Measurements from ENCODE around the gene OR51Q1. TPM values are rescaled to one million over a fixed set of nuclear protein-coding genes. Genes with fewer than 3 reads are reported as not detected.

The OR51Q1 gene
- polyA plus RNA-seq, 1 experiment: not detected

GRCh38 chr11:5441414-5441813 lies 19.5 kb downstream of the OR51Q1 start, which contains the start of gene OR51I1:
TSS of gene OR51I1 (minus strand) at chr11:5441514. CDS start at chr11:5441514, 0 bp downstream.
- no peak for DNase-seq (ENCODE audit: low read depth)
- Histone ChIP-seq H3K36me3 (ENCODE audit: control insufficient read depth, insufficient read depth, low read length) (no peaks in the 10 kb centered on the region), H3K4me3 (ENCODE audit: low read depth, low read length) (no peak within 1 kb of the TSS), H3K27me3 (ENCODE audit: control insufficient read depth, insufficient read depth, low read length) (no peaks in the 10 kb centered on the region)
- CTCF ChIA-PET: no interaction called here
- no peak for TF ChIP-seq CTCF (IDR thresholded peaks at IDR 0.05; ENCODE audit: insufficient read depth, low read depth, low read length)
- POLR2A ChIA-PET: no interaction called here

- no peak for TF ChIP-seq CTCF (IDR thresholded peaks at IDR 0.05; ENCODE audit: insufficient read depth, low read depth, low read length)
- no peaks in the 10 kb centered on the region for H3K36me3 ChIP-seq (ENCODE audit: control insufficient read depth, insufficient read depth, low read length)
- H3K27me3 ChIP-seq (ENCODE audit: control insufficient read depth, insufficient read depth, low read length): no peaks in the 10 kb centered on the region
- no peak overlapping the region for H3K4me3 ChIP-seq (ENCODE audit: low read depth, low read length)
- ChIA-PET POLR2A (interaction anchor here (0.6 kb wide), 1 partner anchor 9 kb away, joined by 4 read pairs; no protein-coding TSS in a partner anchor), CTCF (no interaction called here)
- no peak for DNase-seq (ENCODE audit: low read depth)
These were observed 22.0 kb downstream of the OR51Q1 start for GRCh38 chr11:5443835-5444393.

GRCh38 chr11:5449023-5449422 lies 27.1 kb downstream of the OR51Q1 start, which contains the start of gene OR51I2:
TSS of gene OR51I2 (plus strand) at chr11:5449323. CDS start at chr11:5453489, 4,166 bp downstream.
- POLR2A ChIA-PET: no interaction called here
- CTCF ChIA-PET: interaction anchor here (1.0 to 1.2 kb wide), 2 partner anchors 19 to 28 kb away, joined by 3 to 4 read pairs; no protein-coding TSS in a partner anchor
- Histone ChIP-seq H3K27me3 (ENCODE audit: control insufficient read depth, insufficient read depth, low read length) (no peaks in the 10 kb centered on the region), H3K4me3 (ENCODE audit: low read depth, low read length) (no peak within 1 kb of the TSS), H3K36me3 (ENCODE audit: control insufficient read depth, insufficient read depth, low read length) (no peaks in the 10 kb centered on the region)
- DNase-seq (ENCODE audit: low read depth): no peak
- no peak for TF ChIP-seq CTCF (IDR thresholded peaks at IDR 0.05; ENCODE audit: insufficient read depth, low read depth, low read length)

- H3K27me3 ChIP-seq (ENCODE audit: control insufficient read depth, insufficient read depth, low read length): no peaks in the 10 kb centered on the region
- H3K4me3 ChIP-seq (ENCODE audit: low read depth, low read length): no peak overlapping the region
- no peaks in the 10 kb centered on the region for H3K36me3 ChIP-seq (ENCODE audit: control insufficient read depth, insufficient read depth, low read length)
- no peak for TF ChIP-seq CTCF (IDR thresholded peaks at IDR 0.05; ENCODE audit: insufficient read depth, low read depth, low read length)
- ChIA-PET CTCF (no interaction called here), POLR2A (no interaction called here)
- no peak for DNase-seq (ENCODE audit: low read depth)
These were observed 27.5 kb downstream of the OR51Q1 start for GRCh38 chr11:5449432-5449831.

GRCh38 chr11:5460983-5461621 lies 39.2 kb downstream of the OR51Q1 start:
- Histone ChIP-seq H3K4me3 (ENCODE audit: low read depth, low read length) (no peak overlapping the region), H3K27me3 (ENCODE audit: control insufficient read depth, insufficient read depth, low read length) (no peaks in the 10 kb centered on the region), H3K36me3 (ENCODE audit: control insufficient read depth, insufficient read depth, low read length) (no peaks in the 10 kb centered on the region)
- TF ChIP-seq CTCF (IDR thresholded peaks at IDR 0.05; ENCODE audit: insufficient read depth, low read depth, low read length): no peak
- no peak for DNase-seq (ENCODE audit: low read depth)
- ChIA-PET CTCF (no interaction called here), POLR2A (no interaction called here)
